ENCODE results near the gene ENTPD1.
"Not testable (repeated sequence)": the region's sequence is repeated elsewhere in the genome, so short reads cannot be mapped to it uniquely, and the experiment has no call there.

Gene ENTPD1

GRCh38 chr10:95916039-95916438, 160.1 kb downstream of the ENTPD1 start:
- not testable (repeated sequence) for DNase-seq

Measured in amygdala (tissue), 56 donors.